AG04449 (cell line): ENCODE results near the gene TOPORS.
"Not testable (repeated sequence)": the region's sequence is repeated elsewhere in the genome, so short reads cannot be mapped to it uniquely, and the experiment has no call there.

ENCODE experiments used
- CTCF ChIA-PET: fragments of 350-600 bp; formaldehyde crosslinking; extraction: SDS; loops from one replicate; lab custom pipeline; 2021; ENCODE audit warnings: antibody characterized with exemption; lab: Yijun Ruan, JAX
- POLR2A ChIA-PET: fragments of 400-600, 350-600 bp; formaldehyde crosslinking; extraction: SDS; loops from one replicate; lab custom pipeline; 2020; ENCODE audit warnings: antibody characterized with exemption, inconsistent platforms; lab: Yijun Ruan, JAX
- DNase-seq: peaks from one replicate; pipeline ENCODE4 v3.0.0-alpha.2; 2010; ENCODE audit warnings: low read depth, low spot score
- H3K4me3 ChIP-seq: 2 replicates; pipeline ENCODE4 v1.5.1; 2011; ENCODE audit warnings: low read depth, mild to moderate bottlenecking, control low read depth, low read length
- TF ChIP-seq, protein P1 (sequence below): IDR thresholded peaks from one replicate; pipeline ENCODE4 v1.5.1; 2011; ENCODE audit warnings: mild to moderate bottlenecking, moderate library complexity, low read length, control low read depth, inconsistent platforms; ENCODE audit not compliant: insufficient read depth; ENCODE audit errors: missing control alignments

TOPORS gene

GRCh38 chr9:32525709-32526030 lies 26.7 kb downstream of the TOPORS start:
- POLR2A ChIA-PET, result interaction anchor here (0.6 to 0.9 kb wide), 3 partner anchors 13 to 95 kb away, joined by 3 to 4 read pairs (median 3); partner anchors contain the start of gene SMIM27
- CTCF ChIA-PET, result interaction anchor here (0.8 to 6.9 kb wide), 19 partner anchors 9 to 147 kb away, joined by 3 to 71 read pairs (median 5); partner anchors contain the start of gene NDUFB6
- no peak for DNase-seq

GRCh38 chr9:32524892-32525708 lies 27.3 kb downstream of the TOPORS start:
- no peak for DNase-seq
- POLR2A ChIA-PET, result interaction anchor here (0.6 kb wide), 1 partner anchor 14 kb away, joined by 3 read pairs; no protein-coding TSS in a partner anchor
- peak overlapping the region; percentile 76 for H3K4me3 ChIP-seq
- CTCF ChIA-PET, result interaction anchor here (0.8 to 6.9 kb wide), 16 partner anchors 8 to 146 kb away, joined by 3 to 71 read pairs (median 5); partner anchors contain the start of gene NDUFB6
- TF ChIP-seq, protein P1, sequence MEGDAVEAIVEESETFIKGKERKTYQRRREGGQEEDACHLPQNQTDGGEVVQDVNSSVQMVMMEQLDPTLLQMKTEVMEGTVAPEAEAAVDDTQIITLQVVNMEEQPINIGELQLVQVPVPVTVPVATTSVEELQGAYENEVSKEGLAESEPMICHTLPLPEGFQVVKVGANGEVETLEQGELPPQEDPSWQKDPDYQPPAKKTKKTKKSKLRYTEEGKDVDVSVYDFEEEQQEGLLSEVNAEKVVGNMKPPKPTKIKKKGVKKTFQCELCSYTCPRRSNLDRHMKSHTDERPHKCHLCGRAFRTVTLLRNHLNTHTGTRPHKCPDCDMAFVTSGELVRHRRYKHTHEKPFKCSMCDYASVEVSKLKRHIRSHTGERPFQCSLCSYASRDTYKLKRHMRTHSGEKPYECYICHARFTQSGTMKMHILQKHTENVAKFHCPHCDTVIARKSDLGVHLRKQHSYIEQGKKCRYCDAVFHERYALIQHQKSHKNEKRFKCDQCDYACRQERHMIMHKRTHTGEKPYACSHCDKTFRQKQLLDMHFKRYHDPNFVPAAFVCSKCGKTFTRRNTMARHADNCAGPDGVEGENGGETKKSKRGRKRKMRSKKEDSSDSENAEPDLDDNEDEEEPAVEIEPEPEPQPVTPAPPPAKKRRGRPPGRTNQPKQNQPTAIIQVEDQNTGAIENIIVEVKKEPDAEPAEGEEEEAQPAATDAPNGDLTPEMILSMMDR, result no peak

More at GRCh38 chr9:32525709-32526030, 26.7 kb downstream of the TOPORS start:
- H3K4me3 ChIP-seq, result peak overlapping the region; percentile 76
- TF ChIP-seq, protein P1, result no peak

GRCh38 chr9:32524558-32524891 lies 27.9 kb downstream of the TOPORS start:
- POLR2A ChIA-PET, result not testable (repeated sequence)
- CTCF ChIA-PET, result interaction anchor here (2.1 to 4.2 kb wide), 4 partner anchors 14 to 145 kb away, joined by 5 to 25 read pairs (median 16); no protein-coding TSS in a partner anchor

GRCh38 chr9:32523910-32524309 lies 28.5 kb downstream of the TOPORS start:
- no peak overlapping the region for H3K4me3 ChIP-seq
- CTCF ChIA-PET, result interaction anchor here (4.2 kb wide), 1 partner anchor 144 kb away, joined by 19 read pairs; no protein-coding TSS in a partner anchor

More at GRCh38 chr9:32524558-32524891, 27.9 kb downstream of the TOPORS start:
- not testable (repeated sequence) for DNase-seq, H3K4me3 ChIP-seq

GRCh38 chr9:32518276-32518675 lies 34.1 kb downstream of the TOPORS start:
- TF ChIP-seq, protein P1, result no peak
- no peak overlapping the region for H3K4me3 ChIP-seq
- ChIA-PET CTCF (no interaction called here), POLR2A (no interaction called here)
- DNase-seq, result no peak

More at GRCh38 chr9:32523910-32524309, 28.5 kb downstream of the TOPORS start:
- TF ChIP-seq, protein P1, result no peak
- no peak for DNase-seq
- POLR2A ChIA-PET, result no interaction called here

DNA sequence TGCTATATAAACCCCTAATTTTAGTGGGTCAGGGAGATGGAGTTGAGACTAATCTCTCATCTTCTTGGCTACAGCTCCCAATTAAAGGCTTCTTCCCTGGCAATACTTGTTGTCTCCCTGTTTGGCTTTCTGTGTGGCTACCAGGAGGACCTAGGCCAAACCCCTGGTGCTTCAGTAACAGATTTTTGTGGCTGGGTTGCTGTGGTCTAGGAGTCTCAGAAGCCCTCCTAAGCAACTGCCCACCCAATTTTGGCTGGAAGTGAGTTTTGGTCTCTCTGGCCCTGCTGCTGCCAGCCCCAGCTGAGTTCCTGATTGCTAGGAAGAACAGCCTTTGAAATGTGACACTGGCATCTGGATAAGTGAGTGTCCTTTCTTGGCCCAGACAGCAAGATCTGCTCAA lies 36.1 kb downstream of the TOPORS start:
- CTCF ChIA-PET, result interaction anchor here (1.2 to 1.8 kb wide), 2 partner anchors 10 to 137 kb away, joined by 3 to 8 read pairs; partner anchors contain the start of gene RIGI
- H3K4me3 ChIP-seq, result no peak overlapping the region
- DNase-seq, result no peak
- POLR2A ChIA-PET, result no interaction called here
- TF ChIP-seq, protein P1, result no peak
